IPS-15b (cell line): Measurements from ENCODE around the gene VEZF1.

ENCODE experiments used
- H3K27me3 ChIP-seq: one replicate; pipeline ENCODE4 v1.6.1; 2013; ENCODE audit warnings: low read length; ENCODE audit not compliant: control insufficient read depth, insufficient read depth
- H3K36me3 ChIP-seq: one replicate; pipeline ENCODE4 v1.6.1; 2013; ENCODE audit warnings: low read length; ENCODE audit not compliant: control insufficient read depth, insufficient read depth
- H3K4me1 ChIP-seq: one replicate; pipeline ENCODE4 v1.6.1; 2013; ENCODE audit warnings: mild to moderate bottlenecking, low read length; ENCODE audit not compliant: control insufficient read depth, insufficient read depth
- H3K4me3 ChIP-seq: one replicate; pipeline ENCODE4 v1.5.1; 2013; ENCODE audit warnings: low read depth, low read length
- H3K9ac ChIP-seq: one replicate; pipeline ENCODE4 v1.6.1; 2013; ENCODE audit warnings: low read depth, mild to moderate bottlenecking, low read length
- H3K9me3 ChIP-seq: one replicate; pipeline ENCODE4 v1.6.1; 2013; ENCODE audit warnings: mild to moderate bottlenecking, low read length; ENCODE audit not compliant: control insufficient read depth, insufficient read depth

The VEZF1 gene

DNA sequence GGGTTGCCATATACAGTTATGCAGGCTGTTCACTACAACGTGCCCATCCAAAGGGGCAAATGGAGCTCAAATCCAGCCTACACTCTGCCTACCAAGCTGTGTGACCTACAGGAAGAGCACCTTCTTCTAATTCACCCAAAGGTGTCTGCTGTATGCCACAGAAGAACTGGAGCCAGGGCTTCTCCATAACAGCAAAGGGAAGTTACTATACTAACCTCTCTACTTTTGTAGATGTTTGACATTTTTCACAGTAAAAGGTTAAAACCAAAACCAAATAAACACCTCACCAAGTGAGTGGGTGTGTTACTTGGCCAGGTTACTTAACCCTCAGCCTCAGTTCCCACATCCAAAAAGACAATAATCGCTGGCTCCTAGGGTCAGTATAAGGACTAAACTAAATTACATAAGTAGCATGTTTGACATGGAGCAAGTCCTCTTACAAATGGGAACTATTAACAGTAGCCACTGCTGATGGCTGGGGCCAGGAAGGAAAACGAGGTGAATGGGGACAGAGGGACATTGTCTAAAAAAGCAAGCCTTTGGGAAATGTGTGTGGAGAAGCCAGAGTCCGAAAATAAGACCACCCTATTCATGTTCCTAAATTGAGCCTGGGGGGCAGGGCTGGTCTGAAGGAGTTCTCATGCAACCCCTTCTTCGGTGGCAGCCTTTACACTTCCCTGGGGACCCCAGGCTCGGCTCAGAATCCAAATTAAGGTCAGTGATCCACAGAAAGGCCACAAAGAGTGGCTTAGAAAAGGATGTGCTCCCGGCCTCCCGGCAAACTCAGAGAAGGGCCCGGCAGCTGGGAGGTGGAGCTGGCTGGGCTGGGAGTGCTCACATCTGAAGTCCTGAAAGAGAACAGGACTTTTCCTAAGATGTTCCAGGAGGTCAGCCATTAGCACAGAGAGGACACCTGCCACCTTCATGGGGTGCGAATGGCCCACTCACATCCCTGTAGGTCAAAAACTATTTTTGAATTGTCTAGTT is 46.4 kb downstream of the VEZF1 start:
- Histone ChIP-seq H3K36me3 (no peaks in the 10 kb centered on the region), H3K9me3 (no peaks in the 10 kb centered on the region), H3K9ac (no peak overlapping the region), H3K27me3 (no peaks in the 10 kb centered on the region), H3K4me1 (peaks cover 6% of the 10 kb centered on the region), H3K4me3 (no peak overlapping the region)

DNA sequence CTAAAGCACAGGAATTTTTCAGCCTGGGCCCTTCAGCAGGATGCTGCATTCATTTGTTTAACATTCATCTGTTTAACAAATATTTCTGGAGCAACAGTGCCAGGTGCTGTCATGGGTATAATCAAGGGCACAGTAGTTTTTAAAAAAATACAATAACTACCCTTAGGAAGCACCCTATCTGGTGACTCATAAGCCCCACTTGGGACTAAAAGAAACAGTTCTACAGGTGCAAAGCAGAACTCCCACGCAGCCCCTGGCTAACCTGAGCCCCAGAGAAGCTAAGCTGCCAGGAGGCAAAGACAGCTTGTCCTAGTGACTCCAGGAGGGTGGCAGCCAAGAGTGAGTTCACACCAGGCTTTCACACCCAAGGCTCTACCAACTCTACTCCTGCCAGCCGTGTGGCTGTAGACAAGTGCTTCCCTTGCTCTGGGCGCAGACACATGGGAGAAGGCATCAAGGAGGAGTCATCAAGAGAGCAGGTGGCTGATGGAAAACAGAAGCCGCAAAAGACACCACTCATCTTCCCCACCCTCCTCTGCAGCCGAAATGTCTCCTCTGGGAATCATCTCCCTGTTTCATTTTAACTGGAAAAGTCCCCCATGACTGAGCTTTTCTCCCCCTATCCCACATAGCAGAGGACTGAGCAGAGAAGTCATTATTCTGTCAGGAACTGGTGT is 47.3 kb downstream of the VEZF1 start:
- H3K9ac ChIP-seq = no peak overlapping the region
- peaks cover 12% of the 10 kb centered on the region for H3K4me1 ChIP-seq
- no peaks in the 10 kb centered on the region for H3K36me3 ChIP-seq
- no peaks in the 10 kb centered on the region for H3K27me3 ChIP-seq
- H3K4me3 ChIP-seq = no peak overlapping the region
- H3K9me3 ChIP-seq = no peaks in the 10 kb centered on the region

DNA sequence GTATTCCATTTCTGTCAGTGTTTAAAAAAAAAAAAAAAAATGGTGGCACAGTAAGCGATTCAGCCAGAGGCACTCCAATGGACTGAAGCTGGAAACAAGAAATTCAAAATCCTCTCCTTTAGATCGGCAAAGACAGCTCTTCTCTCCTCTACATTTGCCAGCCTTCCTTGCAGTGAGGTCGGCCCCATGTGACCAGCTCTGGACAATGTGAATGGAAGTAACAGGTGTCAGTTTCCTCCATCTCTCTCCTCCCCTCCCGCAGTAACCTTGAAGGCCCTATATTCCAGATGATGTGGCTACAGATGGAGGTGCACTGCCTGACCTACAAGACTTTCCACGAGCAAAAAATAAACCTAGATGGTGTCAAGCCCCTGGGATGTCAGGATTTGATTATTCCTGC is 47.8 kb downstream of the VEZF1 start:
- peaks cover 16% of the 10 kb centered on the region for H3K4me1 ChIP-seq
- no peak overlapping the region for H3K9ac ChIP-seq
- no peaks in the 10 kb centered on the region for H3K27me3 ChIP-seq
- no peaks in the 10 kb centered on the region for H3K9me3 ChIP-seq
- H3K36me3 ChIP-seq = no peaks in the 10 kb centered on the region
- no peak overlapping the region for H3K4me3 ChIP-seq

DNA sequence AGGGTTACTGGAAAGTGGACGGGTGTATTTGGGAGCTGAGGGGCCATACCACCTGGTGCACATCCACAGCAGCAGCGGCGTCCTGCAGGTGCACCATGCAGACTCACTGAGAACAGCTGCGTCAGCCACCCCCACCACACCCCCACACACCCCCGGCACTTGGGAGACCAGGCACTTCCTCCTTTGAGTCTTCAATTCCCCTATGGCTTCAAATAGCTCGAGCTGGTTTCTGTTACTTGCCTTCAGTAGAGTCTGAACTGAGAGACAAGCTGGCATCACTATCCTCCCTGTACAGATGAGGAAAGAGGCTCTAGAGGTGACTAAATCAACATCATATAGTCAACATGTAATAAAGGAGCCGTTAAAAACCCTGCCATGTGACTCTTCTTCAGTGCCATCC is 48.3 kb downstream of the VEZF1 start:
- peaks cover 16% of the 10 kb centered on the region for H3K4me1 ChIP-seq
- no peak overlapping the region for H3K9ac ChIP-seq
- H3K9me3 ChIP-seq = no peaks in the 10 kb centered on the region
- no peak overlapping the region for H3K4me3 ChIP-seq
- H3K36me3 ChIP-seq = no peaks in the 10 kb centered on the region
- no peaks in the 10 kb centered on the region for H3K27me3 ChIP-seq

DNA sequence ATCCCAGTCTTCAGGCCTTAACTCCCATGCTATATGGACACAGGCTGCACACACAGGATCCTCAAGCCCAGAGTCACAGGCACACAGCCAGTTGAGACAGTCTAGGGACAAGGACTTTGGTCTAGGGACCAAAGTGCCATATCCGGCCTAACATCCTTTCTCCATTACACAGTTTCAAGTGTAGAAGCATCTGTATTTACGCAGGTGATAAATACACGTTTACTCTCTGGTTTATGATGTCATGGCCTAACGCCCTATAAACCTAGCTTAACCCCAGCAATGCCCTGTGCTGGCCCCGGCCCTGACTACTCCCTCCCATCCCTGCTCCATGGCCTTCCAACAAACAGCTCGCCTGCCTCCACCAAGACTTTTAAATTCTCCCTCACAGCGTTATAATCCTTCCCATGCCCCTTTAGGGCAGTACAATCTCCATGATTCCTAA is 50.0 kb downstream of the VEZF1 start:
- H3K4me1 ChIP-seq = peaks cover 16% of the 10 kb centered on the region

DNA sequence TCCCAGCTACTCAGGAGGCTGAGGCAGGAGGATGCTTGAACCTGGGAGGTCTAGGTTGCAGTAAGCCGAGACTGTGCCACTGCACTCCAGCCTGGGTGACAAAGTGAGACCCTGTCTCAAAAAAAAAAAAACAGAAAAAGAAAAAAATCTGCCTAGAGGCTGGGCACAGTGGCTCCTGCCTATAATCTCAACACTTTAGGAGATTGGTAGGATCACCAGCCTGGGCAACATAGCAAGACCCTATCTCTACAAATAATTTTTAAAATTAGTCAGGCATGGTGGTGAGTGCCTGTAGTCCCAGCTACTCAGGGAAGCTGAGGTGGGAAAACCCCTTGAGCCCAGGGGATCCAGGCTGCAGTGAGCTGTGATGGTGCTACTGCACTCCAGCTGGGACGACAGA is 50.6 kb downstream of the VEZF1 start:
- Histone ChIP-seq H3K4me3 (no peak overlapping the region), H3K9ac (no peak overlapping the region), H3K9me3 (no peaks in the 10 kb centered on the region), H3K4me1 (peaks cover 16% of the 10 kb centered on the region), H3K36me3 (no peaks in the 10 kb centered on the region), H3K27me3 (no peaks in the 10 kb centered on the region)

More for the DNA sequence above, 50.0 kb downstream of the VEZF1 start:
- Histone ChIP-seq H3K4me3 (no peak overlapping the region), H3K9ac (no peak overlapping the region), H3K27me3 (no peaks in the 10 kb centered on the region), H3K9me3 (no peaks in the 10 kb centered on the region), H3K36me3 (no peaks in the 10 kb centered on the region)

DNA sequence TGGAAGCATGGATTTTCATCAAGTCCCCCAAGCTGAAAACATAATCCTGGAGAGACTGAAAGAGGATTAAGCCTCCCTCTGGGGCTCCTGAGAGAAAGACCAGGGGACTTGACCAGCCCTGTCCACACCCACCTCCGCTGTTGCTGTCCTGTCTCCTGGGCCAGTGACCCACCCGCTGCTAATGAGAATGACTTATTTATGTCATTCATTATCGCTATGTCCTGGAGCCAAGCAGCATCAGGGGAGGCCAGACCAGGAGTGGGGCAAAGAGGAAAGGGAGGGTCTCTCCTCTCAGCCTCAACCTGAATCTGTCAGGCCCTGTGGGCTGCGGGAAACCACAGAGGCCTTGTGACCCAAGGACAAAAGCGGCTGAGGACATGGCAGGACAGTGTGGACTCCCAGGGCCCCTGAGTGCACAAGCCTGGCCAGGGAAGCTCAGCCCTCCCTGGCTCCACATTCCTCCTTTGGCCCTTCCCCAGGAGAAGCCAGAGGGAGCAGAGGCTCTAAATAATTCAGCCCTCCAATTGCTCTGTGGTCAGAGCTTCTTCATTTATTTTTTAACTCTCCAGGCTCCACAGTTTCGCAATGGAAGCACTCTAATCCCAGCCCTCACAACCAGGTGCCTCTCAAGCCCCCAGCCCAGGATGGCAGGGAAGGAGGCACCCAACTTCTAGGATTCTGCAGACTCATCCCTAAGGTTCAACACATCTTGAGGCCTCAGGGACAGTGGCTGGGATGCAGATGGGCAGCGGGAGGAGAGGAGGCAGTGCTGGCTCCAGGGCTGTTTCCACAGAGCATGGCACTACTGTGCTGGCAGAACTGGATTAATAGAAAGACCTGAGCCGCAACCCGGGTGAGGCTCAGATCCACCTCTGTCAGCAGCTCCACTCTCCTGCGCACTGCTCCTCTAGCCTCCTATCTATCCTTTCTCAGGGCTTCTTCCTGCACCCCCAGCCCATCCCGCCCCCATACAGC is 51.9 kb downstream of the VEZF1 start:
- Histone ChIP-seq H3K27me3 (no peaks in the 10 kb centered on the region), H3K4me1 (peaks cover 16% of the 10 kb centered on the region), H3K36me3 (no peaks in the 10 kb centered on the region), H3K9me3 (no peaks in the 10 kb centered on the region), H3K4me3 (no peak overlapping the region), H3K9ac (peak overlapping the region; percentile 54)

DNA sequence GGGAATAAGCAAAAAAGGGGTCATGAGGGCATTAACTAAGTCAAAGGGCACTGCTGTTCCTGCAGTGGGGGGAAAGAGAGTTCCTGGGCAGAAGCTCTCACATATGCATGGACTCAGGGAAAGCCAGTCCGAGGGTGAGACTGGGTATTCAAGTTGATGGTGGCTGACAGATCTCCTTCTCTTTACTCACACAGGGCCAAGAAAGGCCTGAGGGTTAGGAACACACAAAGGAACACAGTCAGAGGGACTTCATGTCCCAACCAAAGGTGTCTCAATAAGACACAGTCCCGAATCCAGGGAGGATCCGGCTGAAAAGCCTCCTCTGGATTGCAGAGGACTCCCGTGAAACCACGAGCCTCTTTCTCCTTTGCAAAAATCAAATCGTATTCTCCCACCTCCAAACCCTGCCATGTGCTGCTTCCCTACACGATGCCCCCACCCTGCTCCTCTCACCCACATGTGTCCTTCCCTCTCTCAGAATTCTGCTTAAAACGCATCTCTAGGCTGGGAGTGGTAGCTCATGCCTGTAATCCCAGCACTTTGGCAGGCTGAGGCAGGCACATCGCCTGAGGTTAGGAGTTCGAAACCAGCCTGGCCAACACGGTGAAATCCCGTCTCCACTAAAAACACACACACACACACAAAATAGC is 56.4 kb downstream of the VEZF1 start:
- no peaks in the 10 kb centered on the region for H3K27me3 ChIP-seq

DNA sequence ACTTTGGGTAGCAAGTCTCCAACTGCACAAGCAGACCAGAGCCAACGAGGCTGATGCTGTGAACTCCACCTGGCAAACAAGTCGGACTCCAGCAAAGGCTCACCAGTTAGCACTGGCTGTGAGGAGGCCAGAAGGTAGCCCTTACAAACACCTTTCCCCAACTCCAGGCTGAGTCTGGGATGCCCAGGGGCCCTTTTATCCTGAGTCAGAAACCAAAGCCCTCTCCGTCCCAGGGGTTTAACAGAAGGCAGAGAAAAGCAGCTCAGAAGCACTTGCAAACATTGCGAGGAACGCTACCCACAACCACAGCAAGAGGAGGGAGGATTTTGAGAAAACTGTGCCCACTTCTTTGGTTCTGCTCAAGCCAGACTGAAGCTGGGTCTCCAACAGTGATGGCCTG is 57.8 kb downstream of the VEZF1 start:
- Histone ChIP-seq H3K4me1 (peaks cover 7% of the 10 kb centered on the region), H3K36me3 (peaks cover 4% of the 10 kb centered on the region), H3K4me3 (no peak overlapping the region), H3K9me3 (no peaks in the 10 kb centered on the region), H3K27me3 (no peaks in the 10 kb centered on the region), H3K9ac (no peak overlapping the region)

More for the DNA sequence above, 56.4 kb downstream of the VEZF1 start:
- H3K4me1 ChIP-seq = peaks cover 15% of the 10 kb centered on the region
- H3K4me3 ChIP-seq = no peak overlapping the region
- no peak overlapping the region for H3K9ac ChIP-seq
- H3K9me3 ChIP-seq = no peaks in the 10 kb centered on the region
- no peaks in the 10 kb centered on the region for H3K36me3 ChIP-seq

DNA sequence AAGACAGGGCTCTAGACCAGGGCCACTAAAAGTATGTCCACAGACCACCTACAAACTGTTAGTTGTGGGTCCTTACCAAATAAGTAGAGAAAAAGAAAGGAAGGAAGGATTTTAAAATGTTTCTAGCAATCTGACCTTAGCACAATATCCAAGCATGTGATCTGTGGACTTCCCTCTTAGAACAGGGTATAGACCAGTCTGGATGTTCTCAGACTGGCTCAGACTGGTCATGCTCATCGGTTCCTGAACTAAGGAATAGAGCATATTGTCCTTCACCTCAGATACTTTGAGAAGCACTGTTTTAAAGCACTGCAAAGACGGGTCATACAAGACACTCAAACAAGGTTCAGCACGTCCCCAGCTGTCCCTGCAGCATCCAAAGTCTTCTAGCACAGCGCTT is 58.7 kb downstream of the VEZF1 start:
- Histone ChIP-seq H3K36me3 (peaks cover 4% of the 10 kb centered on the region), H3K4me3 (no peak overlapping the region), H3K9ac (no peak overlapping the region), H3K9me3 (no peaks in the 10 kb centered on the region), H3K27me3 (no peaks in the 10 kb centered on the region), H3K4me1 (peaks cover 8% of the 10 kb centered on the region)

DNA sequence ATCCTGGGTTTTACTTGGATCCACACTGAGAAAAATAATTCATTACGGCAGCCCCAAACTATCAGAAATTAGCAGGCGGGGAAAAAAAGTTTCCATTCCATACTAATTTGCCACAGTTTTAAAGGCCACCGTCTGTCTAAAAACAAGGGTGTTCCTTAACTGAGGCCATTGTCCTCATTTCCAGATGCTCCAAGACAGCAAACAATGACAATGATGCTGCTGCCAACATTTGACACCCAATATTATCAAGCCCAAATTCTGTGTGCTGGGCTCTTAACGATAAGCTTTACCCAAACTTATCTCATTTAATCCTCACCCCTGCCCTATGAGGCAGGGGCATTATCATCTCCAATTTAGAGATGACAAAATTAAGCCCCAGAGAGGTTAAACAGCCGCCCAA is 59.1 kb downstream of the VEZF1 start:
- H3K4me3 ChIP-seq = no peak overlapping the region
- no peaks in the 10 kb centered on the region for H3K27me3 ChIP-seq
- H3K4me1 ChIP-seq = peaks cover 8% of the 10 kb centered on the region
- no peak overlapping the region for H3K9ac ChIP-seq
- peaks cover 4% of the 10 kb centered on the region for H3K36me3 ChIP-seq
- no peaks in the 10 kb centered on the region for H3K9me3 ChIP-seq
